CD14-positive monocyte (primary cell): Measurements from ENCODE around the gene DYNLT1. TPM values are rescaled to one million over a fixed set of nuclear protein-coding genes. Genes with fewer than 3 reads are reported as not detected.

ENCODE experiments used
- DNase-seq, 3 donors: peaks; one replicate each; pipeline ENCODE4 v3.0.0-alpha.2; 2011 to 2022
- H2AFZ ChIP-seq: 2 replicates; pipeline ENCODE4 v1.6.0; 2012; ENCODE audit warnings: mild to moderate bottlenecking, low read depth, low read length, inconsistent platforms; ENCODE audit not compliant: insufficient read depth, poor library complexity, severe bottlenecking
- H3K27ac ChIP-seq, 2 donors: 1 replicate in 1 of 2; 2 replicates in 1 of 2; pipeline ENCODE4 v1.5.1; 2012 to 2013; ENCODE audit warnings: low read length in 2 of 2, control low read depth in 1 of 2, inconsistent platforms in 1 of 2, low read depth in 1 of 2, mild to moderate bottlenecking in 1 of 2
- H3K27me3 ChIP-seq, 2 donors: one replicate each; pipeline versions ENCODE4 v1.6.0 to v1.6.1; 2011 to 2013; ENCODE audit warnings: low read length in 2 of 2; ENCODE audit not compliant: control insufficient read depth in 2 of 2, insufficient read depth in 2 of 2
- H3K36me3 ChIP-seq, 2 donors: replicated peaks in 1 of 2; 1 replicate in 1 of 2; 2 replicates in 1 of 2; pipeline versions ENCODE4 v1.5.1 to v1.6.1; 2012 to 2013; ENCODE audit warnings: low read length in 2 of 2, control low read depth in 1 of 2, inconsistent platforms in 1 of 2, mild to moderate bottlenecking in 1 of 2; ENCODE audit not compliant: insufficient read depth in 2 of 2, control insufficient read depth in 1 of 2
- H3K4me1 ChIP-seq, 2 donors: 1 replicate in 1 of 2; 2 replicates in 1 of 2; pipeline versions ENCODE4 v1.5.1 to v1.6.1; 2012 to 2013; ENCODE audit warnings: low read length in 2 of 2, control low read depth in 1 of 2, inconsistent platforms in 1 of 2, mild to moderate bottlenecking in 1 of 2, moderate library complexity in 1 of 2; ENCODE audit not compliant: insufficient read depth in 2 of 2, control insufficient read depth in 1 of 2
- H3K4me2 ChIP-seq: replicated peaks from 2 replicates; pipeline ENCODE3; 2012; ENCODE audit warnings: low read length, moderate library complexity, mild to moderate bottlenecking; ENCODE audit not compliant: poor library complexity, severe bottlenecking; ENCODE audit errors: extremely low read depth
- H3K4me3 ChIP-seq, 3 experiments: fragments of 200-600 bp in 1 of 3; sonication (generic) in 1 of 3; replicated peaks in 1 of 3; 1 replicate in 2 of 3; 2 replicates in 1 of 3; pipeline ENCODE4 v1.5.1; 2011 to 2013; ENCODE audit warnings: low read length in 3 of 3, mild to moderate bottlenecking in 3 of 3, control low read depth in 2 of 3, low read depth in 2 of 3, inconsistent platforms in 1 of 3, moderate library complexity in 1 of 3
- H3K79me2 ChIP-seq: 2 replicates; pipeline ENCODE4 v1.6.0; 2012; ENCODE audit warnings: mild to moderate bottlenecking, control low read depth, inconsistent platforms, low read length, moderate library complexity; ENCODE audit not compliant: insufficient read depth
- H3K9ac ChIP-seq: 2 replicates; pipeline ENCODE4 v1.6.0; 2017; ENCODE audit warnings: low read length, mild to moderate bottlenecking; ENCODE audit not compliant: insufficient read depth, poor library complexity, severe bottlenecking
- H3K9me3 ChIP-seq, 2 donors: replicated peaks in 1 of 2; 1 replicate in 1 of 2; 2 replicates in 1 of 2; pipeline versions ENCODE4 v1.5.1 to v1.6.1; 2012 to 2013; ENCODE audit warnings: low read length in 2 of 2, control low read depth in 1 of 2; ENCODE audit not compliant: control insufficient read depth in 1 of 2, insufficient read depth in 1 of 2
- H4K20me1 ChIP-seq: 2 replicates; pipeline ENCODE4 v1.6.0; 2012; ENCODE audit warnings: mild to moderate bottlenecking, low read length, control low read depth, moderate library complexity; ENCODE audit not compliant: insufficient read depth
- H3K27ac Mint-ChIP-seq, 7 donors: one replicate each; pipeline ENCODE4 v1.8.0; 2020; ENCODE audit warnings: mild to moderate bottlenecking in 7 of 7, mixed read lengths in 7 of 7, moderate library complexity in 6 of 7, inconsistent platforms in 2 of 7
- H3K27me3 Mint-ChIP-seq, 3 donors: one replicate each; pipeline ENCODE4 v1.8.0; 2021 to 2022; ENCODE audit warnings: low read depth in 3 of 3, mild to moderate bottlenecking in 3 of 3, mixed read lengths in 3 of 3, moderate library complexity in 3 of 3, inconsistent platforms in 1 of 3
- H3K36me3 Mint-ChIP-seq, 2 donors: one replicate each; pipeline ENCODE4 v1.8.0; 2020; ENCODE audit warnings: mixed read lengths in 2 of 2, inconsistent platforms in 1 of 2, mild to moderate bottlenecking in 1 of 2
- H3K4me1 Mint-ChIP-seq: one replicate; pipeline ENCODE4 v1.8.0; 2020; ENCODE audit warnings: mild to moderate bottlenecking, mixed read lengths
- H3K4me3 Mint-ChIP-seq, 2 donors: one replicate each; pipeline ENCODE4 v1.8.0; 2020; ENCODE audit warnings: mild to moderate bottlenecking in 2 of 2, mixed read lengths in 2 of 2, moderate library complexity in 1 of 2
- H3K9me3 Mint-ChIP-seq, 7 donors: one replicate each; pipeline ENCODE4 v1.8.0; 2020 to 2022; ENCODE audit warnings: mixed read lengths in 7 of 7, mild to moderate bottlenecking in 6 of 7, moderate library complexity in 6 of 7, inconsistent platforms in 2 of 7
- WGBS: methylation state at CpG from one replicate; pipeline ENCODE4 v1.1.5; 2013; ENCODE audit warnings: missing lambda C conversion rate; ENCODE audit not compliant: insufficient coverage; 5-methylcytosine and 5-hydroxymethylcytosine counted together
- intact Hi-C, 2 donors: fragments of 100-400 bp; cut with micrococcal nuclease; formaldehyde crosslinking; loops; one replicate each; pipeline versions ENCODE4 v1.15.0 to v1.15.1; 2023
- polyA plus RNA-seq, 3 donors: library from polyadenylated mRNA; depleted of rRNA in 1 of 3; unstranded in 2 of 3; stranded (reverse) in 1 of 3; fragments of 300-500 nt in 2 of 3; fragments of >200 nt in 1 of 3; fragmentation: Illumina TruSeq in 2 of 3; gene quantifications; 1 replicate in 2 of 3; 2 replicates in 1 of 3; pipeline ENCODE4 v1.2.3, GENCODE V29; 2012 to 2021
- TF ChIP-seq, protein P1 (sequence below): fragments of 200-600 bp; IDR thresholded peaks from one replicate; pipeline ENCODE4 v1.8.0; 2022; ENCODE audit warnings: antibody characterized with exemption, mild to moderate bottlenecking

DYNLT1 gene
- polyA plus RNA-seq, 3 donors, result 248 to 287 (median 286) TPM

DNA sequence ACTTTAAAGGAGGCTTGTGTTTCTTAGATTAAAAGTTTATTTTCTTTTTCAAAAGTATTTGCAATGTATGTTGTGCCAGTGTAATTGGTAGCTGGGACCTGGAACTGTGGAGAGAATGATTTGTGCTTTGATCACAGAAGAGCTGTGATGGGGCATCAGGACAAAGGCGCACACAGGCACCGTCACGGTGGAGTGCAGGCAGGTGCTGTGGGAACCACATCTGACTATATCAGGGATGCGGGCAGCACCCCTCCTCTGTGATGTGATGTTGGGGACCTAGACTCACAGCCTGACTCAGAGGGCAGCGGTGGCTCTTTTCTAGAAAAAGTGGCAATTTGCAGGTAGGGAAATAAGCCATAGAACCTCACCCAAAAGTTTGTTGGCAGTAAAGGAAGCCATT, 39.8 kb upstream of the DYNLT1 start:
- no peak overlapping the region for H3K4me3 ChIP-seq
- H3K27ac ChIP-seq, result no peak overlapping the region
- no peak overlapping the region for H3K4me3 Mint-ChIP-seq
- H4K20me1 ChIP-seq, result no peaks in the 10 kb centered on the region
- H3K4me2 ChIP-seq, result no peak overlapping the region
- H3K9me3 Mint-ChIP-seq, result peaks cover 0 to 3% (median 0%) of the 10 kb centered on the region in 7 donors
- H3K79me2 ChIP-seq, result no peaks in the 10 kb centered on the region
- no peaks in the 10 kb centered on the region for H3K9me3 ChIP-seq
- intact Hi-C loops, result no loop called here
- H3K9ac ChIP-seq, result no peak overlapping the region
- H3K36me3 ChIP-seq, result peaks cover 3 to 18% of the 10 kb centered on the region in 2 donors
- H3K27ac Mint-ChIP-seq, result peak overlapping the region in 1 of 7 donors; percentile 5
- peaks cover 0 to 2% (median 1%) of the 10 kb centered on the region in 3 donors for H3K27me3 Mint-ChIP-seq
- no peaks in the 10 kb centered on the region for H3K27me3 ChIP-seq
- WGBS, result 100% methylated on average over 2 of the region's 5 CpGs
- no peak overlapping the region for H2AFZ ChIP-seq
- H3K4me1 Mint-ChIP-seq, result peaks cover 32% of the 10 kb centered on the region
- DNase-seq, result no peak
- TF ChIP-seq, protein P1, sequence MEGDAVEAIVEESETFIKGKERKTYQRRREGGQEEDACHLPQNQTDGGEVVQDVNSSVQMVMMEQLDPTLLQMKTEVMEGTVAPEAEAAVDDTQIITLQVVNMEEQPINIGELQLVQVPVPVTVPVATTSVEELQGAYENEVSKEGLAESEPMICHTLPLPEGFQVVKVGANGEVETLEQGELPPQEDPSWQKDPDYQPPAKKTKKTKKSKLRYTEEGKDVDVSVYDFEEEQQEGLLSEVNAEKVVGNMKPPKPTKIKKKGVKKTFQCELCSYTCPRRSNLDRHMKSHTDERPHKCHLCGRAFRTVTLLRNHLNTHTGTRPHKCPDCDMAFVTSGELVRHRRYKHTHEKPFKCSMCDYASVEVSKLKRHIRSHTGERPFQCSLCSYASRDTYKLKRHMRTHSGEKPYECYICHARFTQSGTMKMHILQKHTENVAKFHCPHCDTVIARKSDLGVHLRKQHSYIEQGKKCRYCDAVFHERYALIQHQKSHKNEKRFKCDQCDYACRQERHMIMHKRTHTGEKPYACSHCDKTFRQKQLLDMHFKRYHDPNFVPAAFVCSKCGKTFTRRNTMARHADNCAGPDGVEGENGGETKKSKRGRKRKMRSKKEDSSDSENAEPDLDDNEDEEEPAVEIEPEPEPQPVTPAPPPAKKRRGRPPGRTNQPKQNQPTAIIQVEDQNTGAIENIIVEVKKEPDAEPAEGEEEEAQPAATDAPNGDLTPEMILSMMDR, result no peak
- H3K4me1 ChIP-seq, result peaks cover 23 to 27% of the 10 kb centered on the region in 2 donors
- H3K36me3 Mint-ChIP-seq, result peaks cover 41 to 56% of the 10 kb centered on the region in 2 donors

DNA sequence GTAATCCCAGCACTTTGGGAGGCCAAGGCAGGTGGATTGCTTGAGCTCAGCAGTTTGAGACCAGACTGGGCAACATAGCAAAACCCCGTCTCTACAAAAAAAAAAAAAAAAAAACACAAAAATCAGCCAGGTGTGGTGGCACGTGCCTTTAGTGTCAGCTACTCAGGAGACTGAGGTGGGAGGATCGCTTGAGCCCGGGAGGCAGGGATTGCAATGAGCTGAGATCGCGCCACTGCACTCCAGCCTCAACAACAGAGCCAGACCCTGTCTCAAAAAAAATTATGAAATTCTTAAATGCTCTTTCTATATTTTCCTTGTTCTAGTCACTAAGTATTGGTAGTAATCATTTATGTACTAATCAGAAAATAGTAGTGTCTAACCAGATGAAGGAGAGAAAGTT, 35.9 kb upstream of the DYNLT1 start:
- intact Hi-C loops, result no loop called here
- H3K4me1 Mint-ChIP-seq, result peaks cover 6% of the 10 kb centered on the region
- H3K9me3 ChIP-seq, result no peaks in the 10 kb centered on the region
- H3K4me3 ChIP-seq, result no peak overlapping the region
- no peak overlapping the region for H3K4me2 ChIP-seq
- DNase-seq, result no peak
- H3K36me3 ChIP-seq, result peaks cover 3 to 19% of the 10 kb centered on the region in 2 donors
- H3K36me3 Mint-ChIP-seq, result peaks cover 48 to 57% of the 10 kb centered on the region in 2 donors
- peaks cover 0 to 3% (median 0%) of the 10 kb centered on the region in 7 donors for H3K9me3 Mint-ChIP-seq
- H3K9ac ChIP-seq, result no peak overlapping the region
- no peak overlapping the region for H2AFZ ChIP-seq
- no peaks in the 10 kb centered on the region for H3K27me3 Mint-ChIP-seq
- TF ChIP-seq, protein P1, result no peak
- H3K27me3 ChIP-seq, result no peaks in the 10 kb centered on the region
- no peak overlapping the region for H3K4me3 Mint-ChIP-seq
- H3K4me1 ChIP-seq, result no peaks in the 10 kb centered on the region
- no peaks in the 10 kb centered on the region for H4K20me1 ChIP-seq
- H3K27ac ChIP-seq, result no peak overlapping the region
- no peaks in the 10 kb centered on the region for H3K79me2 ChIP-seq
- H3K27ac Mint-ChIP-seq, result no peak overlapping the region
- no CpG with 5 or more reads among the region's 6 CpGs for WGBS
